ENCODE results near the gene PITX2. TPM values are rescaled to one million over a fixed set of nuclear protein-coding genes. Genes with fewer than 3 reads are reported as not detected.
"Not testable (repeated sequence)": the region's sequence is repeated elsewhere in the genome, so short reads cannot be mapped to it uniquely, and the experiment has no call there.

The PITX2 gene
- total and polyA plus RNA-seq, 2 of the 13 experiments (the other 11 are each of a cell fraction or from before 2014, with no cell fraction given): not detected

DNA sequence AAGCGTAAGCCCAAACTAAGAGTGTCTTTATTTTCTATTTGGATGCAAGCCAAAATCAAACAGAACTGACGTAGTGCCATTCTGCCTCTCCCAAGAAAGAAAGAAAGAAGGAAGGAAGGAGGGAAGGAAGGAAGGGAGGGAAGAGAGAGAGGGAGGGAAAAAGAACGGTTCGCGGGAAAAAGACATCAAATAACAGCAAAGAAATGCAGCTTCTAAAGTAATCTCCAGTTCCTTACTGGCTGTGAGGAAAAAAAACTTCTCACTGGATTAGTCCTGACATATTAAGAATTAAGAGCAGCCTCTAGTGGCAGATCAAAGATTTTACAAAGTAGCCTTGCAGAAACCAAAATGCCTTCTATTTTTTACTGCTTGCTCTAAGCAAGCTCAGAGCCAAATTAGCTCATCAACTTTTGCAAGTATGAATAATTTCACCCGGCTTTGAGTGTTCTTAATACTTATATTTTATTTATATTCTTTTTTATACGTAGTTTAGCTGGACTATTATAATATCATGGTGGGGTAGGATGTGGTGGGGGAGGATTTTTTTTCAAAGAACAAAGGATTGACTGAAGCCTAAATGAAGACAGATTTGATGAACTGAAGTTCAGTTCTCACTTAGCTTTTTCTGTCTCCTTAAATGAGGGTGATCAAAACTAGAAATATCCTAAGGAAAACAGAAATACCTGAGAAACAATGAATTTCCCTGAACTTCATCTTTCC is 36.6 kb downstream of the PITX2 start:
- ATAC-seq (no peak), FAIRE-seq (no peak), DNase-seq (ENCODE audit: low spot score) (no peak)
- no TSS peak for BruUV-seq (replicated peaks)
- Histone ChIP-seq H2AFZ (ENCODE audit: low read length) (no peak overlapping the region), H3K4me2 (ENCODE audit: low read depth, low read length) (no peak overlapping the region), H3K4me3 (replicated peaks in 1 of 3; ENCODE audit: insufficient read depth in 1 of 3, low read depth in 2 of 3, low read length in 3 of 3) (no peak overlapping the region), H3K79me2 (ENCODE audit: insufficient read depth, low read length) (no peaks in the 10 kb centered on the region), H4K20me1 (ENCODE audit: insufficient read depth, low read length) (no peaks in the 10 kb centered on the region), H3K36me3 (replicated peaks in 1 of 2; ENCODE audit: control insufficient read depth in 1 of 2, insufficient read depth in 2 of 2, low read length in 2 of 2) (no peaks in the 10 kb centered on the region), H3K27ac (ENCODE audit: extremely low read length, insufficient read depth, low read length) (no peak overlapping the region), H3K27me3 (ENCODE audit: control insufficient read depth in 1 of 2, insufficient read depth in 2 of 2, low read length in 2 of 2) (no peaks in the 10 kb centered on the region; a peak in 1 of 5 replicates), H3K9ac (ENCODE audit: insufficient read depth, low read depth, low read length) (no peak overlapping the region), H3K9me3 (ENCODE audit: low read length) (no peaks in the 10 kb centered on the region), H3K4me1 (ENCODE audit: insufficient read depth, low read length) (no peaks in the 10 kb centered on the region)
- ChIA-PET POLR2A (no interaction called here), CTCF (ENCODE audit: low intra/inter-chr PET ratio, low total read pairs) (no interaction called here)
- 42% methylated on average over 7 of the region's 7 CpGs for WGBS (ENCODE audit: low lambda C conversion rate)
- in situ Hi-C loops (cut with HindIII; ENCODE audit: extremely low pct_ligation_motif_present, low pct_unique_long_range_greater_than_20kb) (no loop called here), intact Hi-C loops (cut with micrococcal nuclease; ENCODE audit: unreplicated experiment) (no loop called here)
- TF ChIP-seq, protein P1, sequence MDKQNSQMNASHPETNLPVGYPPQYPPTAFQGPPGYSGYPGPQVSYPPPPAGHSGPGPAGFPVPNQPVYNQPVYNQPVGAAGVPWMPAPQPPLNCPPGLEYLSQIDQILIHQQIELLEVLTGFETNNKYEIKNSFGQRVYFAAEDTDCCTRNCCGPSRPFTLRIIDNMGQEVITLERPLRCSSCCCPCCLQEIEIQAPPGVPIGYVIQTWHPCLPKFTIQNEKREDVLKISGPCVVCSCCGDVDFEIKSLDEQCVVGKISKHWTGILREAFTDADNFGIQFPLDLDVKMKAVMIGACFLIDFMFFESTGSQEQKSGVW (CRISPR knock-in tag; IDR thresholded peaks at IDR 0.05; ENCODE audit: borderline replicate concordance): no peak
- TF ChIP-seq, protein P2, sequence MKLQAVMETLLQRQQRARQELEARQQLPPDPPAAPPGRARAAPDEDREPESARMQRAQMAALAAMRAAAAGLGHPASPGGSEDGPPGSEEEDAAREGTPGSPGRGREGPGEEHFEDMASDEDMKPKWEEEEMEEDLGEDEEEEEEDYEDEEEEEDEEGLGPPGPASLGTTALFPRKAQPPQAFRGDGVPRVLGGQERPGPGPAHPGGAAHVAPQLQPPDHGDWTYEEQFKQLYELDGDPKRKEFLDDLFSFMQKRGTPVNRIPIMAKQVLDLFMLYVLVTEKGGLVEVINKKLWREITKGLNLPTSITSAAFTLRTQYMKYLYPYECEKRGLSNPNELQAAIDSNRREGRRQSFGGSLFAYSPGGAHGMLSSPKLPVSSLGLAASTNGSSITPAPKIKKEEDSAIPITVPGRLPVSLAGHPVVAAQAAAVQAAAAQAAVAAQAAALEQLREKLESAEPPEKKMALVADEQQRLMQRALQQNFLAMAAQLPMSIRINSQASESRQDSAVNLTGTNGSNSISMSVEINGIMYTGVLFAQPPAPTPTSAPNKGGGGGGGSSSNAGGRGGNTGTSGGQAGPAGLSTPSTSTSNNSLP (IDR thresholded peaks at IDR 0.05; ENCODE audit: low read depth, low read length): peak; percentile 64

DNA sequence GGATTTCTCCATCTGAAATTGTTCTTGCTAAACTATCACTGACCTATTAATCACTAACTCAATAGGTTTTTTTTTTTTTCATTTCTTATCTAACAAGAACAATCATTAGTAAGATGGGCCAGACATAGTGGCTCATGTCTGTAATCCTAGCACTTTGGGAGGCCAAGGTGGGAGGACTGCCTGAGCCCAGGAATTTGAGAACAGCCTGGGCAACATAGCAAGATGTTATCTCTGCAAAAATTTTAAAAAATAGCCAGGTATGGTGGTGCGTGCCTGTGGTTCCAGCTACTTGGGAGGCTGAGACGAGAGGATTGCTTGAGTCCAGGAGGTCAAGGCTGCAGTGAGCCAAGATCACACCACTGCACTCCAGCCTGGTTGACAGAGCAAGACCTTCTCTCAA is 46.2 kb downstream of the PITX2 start:
- ATAC-seq; H3K9ac ChIP-seq (ENCODE audit: insufficient read depth, low read depth, low read length); H2AFZ ChIP-seq (ENCODE audit: low read length); H3K79me2 ChIP-seq (ENCODE audit: insufficient read depth, low read length); CTCF ChIA-PET (ENCODE audit: low intra/inter-chr PET ratio, low total read pairs); BruUV-seq (replicated peaks); POLR2A ChIA-PET; H3K27me3 ChIP-seq (ENCODE audit: control insufficient read depth in 1 of 2, insufficient read depth in 2 of 2, low read length in 2 of 2); H3K9me3 ChIP-seq (ENCODE audit: low read length); H3K36me3 ChIP-seq (replicated peaks in 1 of 2; ENCODE audit: control insufficient read depth in 1 of 2, insufficient read depth in 2 of 2, low read length in 2 of 2); H3K4me2 ChIP-seq (ENCODE audit: low read depth, low read length); in situ Hi-C loops (cut with HindIII; ENCODE audit: extremely low pct_ligation_motif_present, low pct_unique_long_range_greater_than_20kb); H3K4me3 ChIP-seq (replicated peaks in 1 of 3; ENCODE audit: insufficient read depth in 1 of 3, low read depth in 2 of 3, low read length in 3 of 3); DNase-seq (ENCODE audit: low spot score); FAIRE-seq; H4K20me1 ChIP-seq (ENCODE audit: insufficient read depth, low read length); intact Hi-C loops (cut with micrococcal nuclease; ENCODE audit: unreplicated experiment); H3K27ac ChIP-seq (ENCODE audit: extremely low read length, insufficient read depth, low read length); H3K4me1 ChIP-seq (ENCODE audit: insufficient read depth, low read length): not testable (repeated sequence)
- WGBS (ENCODE audit: low lambda C conversion rate): 25% methylated on average over 2 of the region's 2 CpGs

Other genes with a start within 250 kb of the PITX2 start
- gene ENPEP, start 146.9 kb downstream of the PITX2 start, total RNA-seq (2016; rRNA removed; fragmentation: Illumina TruSeq; extraction: Trizol): not detected in 2 replicates
- gene ENPEP, start 146.9 kb downstream of the PITX2 start, polyA plus RNA-seq (2011; rRNA removed): not detected in 2 replicates